Measurements from ENCODE around the gene PIK3C2G.

The PIK3C2G gene

DNA sequence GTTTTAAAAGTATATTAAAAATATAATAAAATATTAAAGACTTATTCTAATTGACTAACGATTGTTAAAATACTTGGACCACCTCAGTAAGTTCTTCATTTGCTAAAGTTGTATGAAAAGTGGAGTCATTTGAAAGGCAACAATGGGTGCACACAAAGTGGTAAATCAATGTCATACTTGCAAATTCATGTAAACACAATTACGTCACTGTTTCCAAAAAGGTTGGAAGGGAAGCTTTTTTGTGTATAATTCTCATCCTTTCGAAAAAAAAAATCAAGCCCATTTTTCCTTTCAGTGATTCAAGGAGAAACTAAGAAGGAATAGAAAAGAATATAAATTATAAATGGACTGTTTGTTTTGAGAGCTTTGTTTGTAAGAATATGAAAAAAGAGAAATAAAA lies 166.2 kb downstream of the PIK3C2G start:
- DNase-seq, result no peak

GRCh38 chr12:18428416-18428815 lies 167.1 kb downstream of the PIK3C2G start:
- no peak for DNase-seq

- no peak for DNase-seq
These were observed 168.0 kb downstream of the PIK3C2G start for GRCh38 chr12:18429366-18429765.

GRCh38 chr12:18430425-18431048 lies 169.2 kb downstream of the PIK3C2G start:
- no peak for DNase-seq

GRCh38 chr12:18431771-18432170 lies 170.5 kb downstream of the PIK3C2G start:
- no peak for DNase-seq

DNA sequence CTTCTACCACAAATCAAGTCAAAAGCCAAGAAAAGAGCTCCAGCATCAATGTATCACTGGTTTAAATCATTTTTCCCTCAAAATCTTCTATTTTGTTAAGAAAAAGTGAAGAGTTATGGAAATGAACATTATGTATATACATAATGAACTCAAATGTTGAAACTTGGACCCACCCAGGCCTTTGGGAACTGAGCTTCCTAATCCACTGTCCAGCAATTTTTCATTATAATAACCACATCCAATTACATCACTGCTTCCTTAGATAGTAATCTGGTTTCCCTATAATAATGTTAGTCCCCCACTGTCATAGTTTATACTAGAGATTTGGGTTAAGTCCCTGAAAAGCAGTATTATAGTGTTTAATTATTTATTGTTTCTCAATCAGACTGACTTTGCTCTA lies 170.9 kb downstream of the PIK3C2G start:
- no peak for DNase-seq

GRCh38 chr12:18436170-18436569 lies 174.9 kb downstream of the PIK3C2G start:
- DNase-seq, result no peak

GRCh38 chr12:18439541-18439940 lies 178.2 kb downstream of the PIK3C2G start:
- no peak for DNase-seq

DNA sequence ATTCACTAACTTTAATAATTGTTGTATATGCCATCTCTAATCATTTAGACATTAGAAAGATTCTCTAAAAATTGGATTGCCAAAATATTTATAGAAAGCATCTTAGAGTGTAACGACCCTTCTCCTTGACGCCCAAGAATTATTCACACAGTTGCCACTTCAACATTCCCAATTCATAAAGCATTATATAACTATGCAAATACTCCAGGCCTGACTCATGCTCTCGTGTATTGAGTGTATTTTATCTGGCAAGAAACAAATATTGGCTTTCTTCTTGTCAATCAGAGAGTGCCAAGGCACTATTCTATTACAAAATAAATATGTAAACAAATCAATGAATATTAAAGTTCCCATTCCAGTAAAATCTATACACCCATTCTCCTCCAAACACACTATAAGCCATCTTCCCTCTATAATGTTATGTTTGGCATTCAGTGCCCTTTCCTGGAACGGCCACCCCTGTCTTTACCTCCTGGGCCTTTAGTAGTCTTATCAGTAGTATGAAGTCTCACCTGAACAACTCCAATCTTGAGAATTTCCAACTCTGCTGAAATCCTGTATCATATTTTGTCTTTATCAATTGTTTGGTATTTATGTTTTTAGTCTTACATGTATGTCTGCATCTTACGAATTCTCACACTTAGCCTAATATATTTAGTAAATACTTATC lies 182.6 kb downstream of the PIK3C2G start:
- no peak for DNase-seq

GRCh38 chr12:18446061-18446644 lies 184.8 kb downstream of the PIK3C2G start:
- DNase-seq, result no peak

DNA sequence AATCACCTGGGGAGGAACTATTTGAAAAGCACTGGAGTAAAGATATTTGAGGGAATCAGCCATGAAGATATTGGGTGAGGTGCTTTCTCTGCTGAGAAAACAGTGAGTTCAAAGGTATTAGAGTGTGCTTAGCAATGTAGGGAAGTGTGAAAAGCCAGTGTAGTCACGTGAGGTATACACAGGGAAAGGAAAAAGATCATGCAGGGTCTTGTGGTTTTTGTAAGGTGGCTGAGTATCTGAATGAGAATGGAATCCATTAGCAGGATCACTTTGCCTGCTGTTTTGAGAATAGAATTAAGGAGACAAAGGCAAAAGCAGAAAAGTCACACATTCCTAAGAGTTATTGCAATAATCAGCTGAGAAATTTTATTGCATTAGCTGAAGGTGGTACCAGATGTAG lies 193.0 kb downstream of the PIK3C2G start:
- no peak for DNase-seq

- DNase-seq, result no peak
These were observed 195.0 kb downstream of the PIK3C2G start for GRCh38 chr12:18456344-18456743.

- no peak for DNase-seq
These were observed 196.0 kb downstream of the PIK3C2G start for GRCh38 chr12:18457362-18457761.

DNA sequence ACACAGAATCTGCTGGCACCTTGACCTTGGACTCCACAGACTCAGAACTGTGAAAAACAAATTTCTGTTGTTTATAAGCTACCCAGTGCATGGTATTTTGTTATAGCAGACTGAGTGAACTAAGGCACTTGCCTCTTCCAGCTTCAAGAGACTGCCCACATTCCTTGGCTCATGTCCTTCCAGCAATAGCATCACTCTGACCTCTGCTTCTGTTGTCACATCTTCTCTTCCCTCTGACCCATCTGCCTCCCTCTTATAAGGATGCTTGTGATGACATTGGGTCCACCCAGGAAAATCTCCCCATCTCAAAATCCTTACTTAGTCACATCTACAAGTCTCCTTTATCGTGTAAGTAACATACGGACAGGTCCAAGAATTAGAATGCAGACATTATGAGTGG lies 200.4 kb downstream of the PIK3C2G start:
- no peak for DNase-seq

DNA sequence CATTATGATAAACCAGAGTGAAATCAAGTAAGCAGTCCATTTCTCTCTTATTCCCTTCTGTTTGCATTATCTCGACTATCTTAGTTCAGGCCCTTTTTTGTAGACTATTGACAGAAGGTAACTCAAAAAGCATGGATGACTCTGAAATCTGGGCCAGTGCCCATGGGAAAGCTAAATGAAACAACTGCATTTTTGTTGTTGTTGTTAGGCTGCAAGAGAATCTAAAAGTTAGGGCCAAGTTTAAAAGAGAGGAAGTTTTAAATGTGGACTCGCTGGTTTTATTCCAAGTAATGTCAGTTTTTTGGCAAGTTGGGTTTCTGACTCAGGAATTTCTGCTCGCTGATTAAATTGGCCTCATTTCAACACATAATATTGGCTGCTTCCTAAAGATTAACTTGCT lies 201.1 kb downstream of the PIK3C2G start:
- DNase-seq, result no peak

DNA sequence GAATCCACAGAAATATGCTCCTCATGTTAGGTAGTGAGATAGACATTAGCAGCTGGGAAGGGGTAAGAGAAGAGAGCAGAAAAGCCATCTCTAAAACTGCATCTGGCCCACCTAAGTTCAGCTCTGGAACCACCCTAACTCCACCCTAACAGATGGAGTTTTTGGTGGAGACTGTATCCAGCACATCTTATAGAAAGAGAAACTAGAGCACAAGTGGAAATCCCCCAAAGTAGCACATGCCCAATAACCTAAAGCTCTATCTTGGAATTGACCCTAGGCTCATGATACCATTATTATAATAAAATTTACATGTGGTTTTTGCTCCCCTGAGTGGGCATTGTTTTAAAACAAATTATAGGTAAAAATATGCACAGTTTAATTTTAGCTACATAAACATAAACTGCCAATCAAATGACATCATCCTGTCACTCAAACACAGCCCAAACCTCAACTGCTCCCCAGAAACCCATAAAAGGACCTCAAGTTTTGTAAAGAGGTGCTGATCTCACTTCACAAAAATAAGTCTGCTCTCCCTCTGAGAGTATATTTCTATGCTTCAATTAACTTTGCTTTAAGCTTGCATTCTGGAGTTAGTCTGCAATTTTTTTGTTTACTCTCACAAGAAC lies 206.4 kb downstream of the PIK3C2G start:
- DNase-seq, result no peak

DNA sequence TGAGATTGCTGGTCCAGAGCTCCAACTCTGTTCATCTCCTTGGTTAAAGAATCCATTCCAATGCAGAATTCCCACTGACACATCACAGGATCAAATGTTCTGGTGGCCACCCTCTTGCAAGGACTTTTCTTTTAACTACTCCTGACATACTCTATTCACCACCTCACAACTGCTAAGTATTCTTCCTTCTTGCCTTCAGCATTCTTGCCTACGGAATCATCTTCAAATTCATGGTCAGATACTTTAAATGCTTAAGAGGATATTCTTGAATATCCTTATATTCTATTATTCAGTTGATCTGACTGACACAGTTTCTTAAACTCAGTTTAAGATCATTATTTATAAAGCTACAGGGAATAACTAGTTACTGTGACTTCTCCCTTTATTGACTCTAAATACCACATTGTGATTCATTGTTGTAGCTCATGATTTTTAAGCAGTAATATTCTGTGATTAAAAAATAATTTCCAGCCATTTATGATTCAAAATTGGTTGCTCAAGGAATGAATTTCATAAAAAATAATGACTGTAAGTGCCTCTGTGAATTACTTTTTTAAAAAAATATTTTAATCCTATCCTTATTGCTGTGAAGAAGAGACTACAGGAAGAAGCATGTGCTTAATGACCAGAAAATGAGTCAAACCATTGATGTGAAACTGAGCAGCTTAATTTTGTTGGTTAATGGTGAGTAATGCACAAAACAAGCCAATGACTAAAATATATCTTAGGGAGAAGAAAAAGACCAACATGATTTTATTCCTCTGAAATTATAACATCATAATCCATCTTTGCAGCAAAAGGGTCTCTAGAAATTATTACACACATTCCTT lies 207.1 kb downstream of the PIK3C2G start:
- no peak for DNase-seq

DNA sequence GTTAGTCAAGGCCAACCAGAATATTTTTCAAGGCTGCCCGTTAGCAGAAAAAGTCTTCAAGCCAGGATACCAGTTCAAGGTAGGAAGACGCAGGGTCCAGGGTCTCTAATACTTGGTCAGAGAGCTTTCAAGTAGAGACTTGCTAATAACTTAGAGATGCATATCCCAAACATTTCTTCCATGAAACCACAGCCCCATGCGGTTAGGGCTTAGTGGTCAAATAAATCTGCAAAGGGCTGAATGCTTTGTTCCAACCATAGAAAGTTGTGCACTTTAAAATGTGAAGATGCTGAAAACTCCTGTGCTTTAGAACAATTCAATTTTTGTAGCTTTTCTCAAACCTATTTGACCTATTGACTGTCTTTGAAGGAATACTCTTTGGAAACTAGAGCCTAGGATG lies 208.9 kb downstream of the PIK3C2G start:
- DNase-seq, result no peak

DNA sequence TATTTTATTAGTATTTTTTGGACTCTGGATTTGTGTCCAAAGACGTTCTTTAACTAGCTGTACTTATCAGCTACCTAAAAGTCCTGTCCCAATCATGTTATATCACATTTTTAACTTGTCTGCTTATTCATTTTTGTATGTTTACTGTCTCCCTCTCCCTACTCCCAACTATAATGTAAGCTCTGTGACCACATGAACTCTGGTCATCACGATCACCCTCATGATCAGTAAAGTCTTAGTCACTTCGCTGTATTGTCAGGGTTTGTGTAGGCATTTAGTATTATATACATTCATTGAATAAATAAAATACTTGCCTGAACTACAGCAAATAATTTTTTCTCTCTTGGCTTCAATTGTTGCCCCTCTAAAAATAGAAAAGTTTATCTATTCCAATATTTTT lies 211.0 kb downstream of the PIK3C2G start:
- DNase-seq, result no peak

- DNase-seq, result no peak
These were observed 211.5 kb downstream of the PIK3C2G start for GRCh38 chr12:18472806-18473205.

DNA sequence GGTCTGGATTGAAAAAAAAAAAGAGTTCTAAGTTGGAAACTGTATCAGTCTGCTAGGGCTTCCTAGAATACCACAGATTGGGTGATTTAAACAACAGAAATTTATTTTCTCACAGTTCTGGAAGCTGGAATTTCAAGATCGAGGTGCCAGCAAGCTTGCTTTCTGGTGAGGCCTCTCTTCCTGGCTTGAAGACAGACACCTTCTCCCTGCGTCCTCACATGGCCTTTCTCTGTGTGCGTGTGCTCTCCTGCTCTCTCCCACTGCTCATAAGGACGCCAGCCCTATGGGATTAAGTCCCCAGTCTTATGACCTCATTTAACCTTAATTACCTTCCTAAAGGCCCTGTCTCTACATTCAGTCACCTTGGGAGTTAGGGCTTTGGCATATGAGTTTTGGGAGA lies 215.5 kb downstream of the PIK3C2G start:
- no peak for DNase-seq

GRCh38 chr12:18479256-18479655 lies 217.9 kb downstream of the PIK3C2G start:
- no peak for DNase-seq

DNA sequence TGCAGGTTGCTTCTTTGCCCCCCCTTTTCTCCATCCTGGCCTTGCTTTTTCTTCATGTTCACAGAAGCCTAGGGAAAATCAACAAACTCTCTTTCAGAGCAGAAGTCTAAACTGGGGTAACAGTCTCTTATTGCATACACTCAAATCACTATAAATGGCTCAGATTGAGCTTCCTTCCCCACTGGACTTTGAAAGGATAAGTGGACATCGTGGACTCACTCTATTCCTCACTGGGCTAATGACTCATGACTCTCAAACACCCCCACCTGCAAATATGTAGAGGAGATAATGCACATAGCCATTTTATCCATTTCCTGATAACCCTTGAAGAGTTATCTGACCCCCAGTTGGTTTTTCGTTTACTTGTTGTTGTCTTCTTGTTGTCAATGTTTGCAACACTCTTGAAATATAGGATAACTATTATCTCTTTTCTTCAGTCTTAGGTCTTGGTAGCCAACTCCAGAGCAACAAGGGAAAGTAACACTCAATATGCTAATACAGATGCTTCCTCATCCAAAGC lies 221.3 kb downstream of the PIK3C2G start:
- no peak for DNase-seq
